GM18861 (cell line): Measurements from ENCODE around the gene CDH4.
"Not testable (repeated sequence)": the region's sequence is repeated elsewhere in the genome, so short reads cannot be mapped to it uniquely, and the experiment has no call there.

ENCODE experiments used
- ATAC-seq: cut with Tn5 transposase; IDR thresholded peaks from one replicate; pipeline ENCODE4 v1.9.1; 2021; ENCODE audit not compliant: unreplicated experiment

Gene CDH4

GRCh38 chr20:61413752-61414151, 161.7 kb downstream of the CDH4 start:
- no peak for ATAC-seq

- no peak for ATAC-seq
Measured at GRCh38 chr20:61414455-61414991, 162.5 kb downstream of the CDH4 start.

GRCh38 chr20:61416546-61416945, 164.5 kb downstream of the CDH4 start:
- ATAC-seq: no peak

- no peak for ATAC-seq
Measured at GRCh38 chr20:61417221-61417941, 165.3 kb downstream of the CDH4 start.

- no peak for ATAC-seq
Measured at GRCh38 chr20:61419010-61419409, 166.9 kb downstream of the CDH4 start.

- no peak for ATAC-seq
Measured at GRCh38 chr20:61419501-61419900, 167.4 kb downstream of the CDH4 start.

- ATAC-seq: no peak
Measured at GRCh38 chr20:61420056-61420455, 168.0 kb downstream of the CDH4 start.

GRCh38 chr20:61420781-61421180, 168.7 kb downstream of the CDH4 start:
- ATAC-seq: no peak

GRCh38 chr20:61422636-61423425, 170.8 kb downstream of the CDH4 start:
- ATAC-seq: no peak

GRCh38 chr20:61424011-61424627, 172.1 kb downstream of the CDH4 start:
- no peak for ATAC-seq

- no peak for ATAC-seq
Measured at GRCh38 chr20:61424628-61425420, 172.8 kb downstream of the CDH4 start.

GRCh38 chr20:61425541-61425991, 173.5 kb downstream of the CDH4 start:
- ATAC-seq: not testable (repeated sequence)

GRCh38 chr20:61426352-61426751, 174.3 kb downstream of the CDH4 start:
- ATAC-seq: no peak

- ATAC-seq: no peak
Measured at GRCh38 chr20:61429458-61430227, 177.6 kb downstream of the CDH4 start.

GRCh38 chr20:61430228-61430624, 178.2 kb downstream of the CDH4 start:
- ATAC-seq: no peak

GRCh38 chr20:61433176-61433575, 181.1 kb downstream of the CDH4 start:
- ATAC-seq: no peak

GRCh38 chr20:61433816-61434215, 181.8 kb downstream of the CDH4 start:
- ATAC-seq: no peak

GRCh38 chr20:61434341-61434781, 182.3 kb downstream of the CDH4 start:
- no peak for ATAC-seq

GRCh38 chr20:61435184-61435822, 183.2 kb downstream of the CDH4 start:
- no peak for ATAC-seq
